HUES64 (cell line): Measurements from ENCODE around the gene ZC3H12A.

Experiments used
- H3K27ac ChIP-seq: 2 replicates; pipeline ENCODE4 v1.7.0; 2013; ENCODE audit warnings: low read depth, low read length, inconsistent platforms
- H3K27me3 ChIP-seq: 2 replicates; pipeline ENCODE4 v1.6.1; 2013; ENCODE audit warnings: mild to moderate bottlenecking, low read length; ENCODE audit not compliant: insufficient read depth
- H3K36me3 ChIP-seq: 2 replicates; pipeline ENCODE4 v1.6.1; 2013; ENCODE audit warnings: mild to moderate bottlenecking, low read length; ENCODE audit not compliant: insufficient read depth
- H3K4me1 ChIP-seq: 2 replicates; pipeline ENCODE4 v1.6.1; 2013; ENCODE audit warnings: mild to moderate bottlenecking, low read length, moderate library complexity; ENCODE audit not compliant: insufficient read depth
- H3K4me3 ChIP-seq: 2 replicates; pipeline ENCODE4 v1.5.1; 2013; ENCODE audit warnings: mild to moderate bottlenecking, low read length, moderate library complexity
- H3K9ac ChIP-seq: 2 replicates; pipeline ENCODE4 v1.6.1; 2013; ENCODE audit warnings: mild to moderate bottlenecking, low read depth, low read length
- H3K9me3 ChIP-seq: 2 replicates; pipeline ENCODE4 v1.6.1; 2013; ENCODE audit warnings: low read depth, low read length; ENCODE audit not compliant: insufficient read depth
- whole genome bisulfite sequencing: fragments of 150-250, 120-280 bp; methylation state at CpG from one replicate; pipeline ENCODE4 v1.1.7; 2013; ENCODE audit warnings: missing lambda C conversion rate; 5-methylcytosine and 5-hydroxymethylcytosine counted together

The ZC3H12A gene

GRCh38 chr1:37479255-37480124 lies 5.1 kb downstream of the ZC3H12A start:
- peak overlapping the region; percentile 54; the same call in 1 of the 2 replicates for H3K9ac ChIP-seq
- H3K4me1 ChIP-seq: peaks cover 32% of the 10 kb centered on the region
- H3K36me3 ChIP-seq: peaks cover 66% of the 10 kb centered on the region
- H3K4me3 ChIP-seq: no peak overlapping the region
- no peaks in the 10 kb centered on the region for H3K27me3 ChIP-seq
- 80% methylated on average over 22 of the region's 22 CpGs for WGBS
- 0 out of 2 replicates have a peak overlapping the region, but pooled peaks have one; percentile 18 for H3K27ac ChIP-seq
- H3K9me3 ChIP-seq: no peaks in the 10 kb centered on the region

- WGBS: 87% methylated on average over 5 of the region's 5 CpGs
- Histone ChIP-seq H3K9ac (no peak overlapping the region), H3K36me3 (peaks cover 66% of the 10 kb centered on the region), H3K9me3 (no peaks in the 10 kb centered on the region), H3K27me3 (no peaks in the 10 kb centered on the region), H3K4me3 (no peak overlapping the region), H3K4me1 (peaks cover 30% of the 10 kb centered on the region), H3K27ac (no peak overlapping the region)
These were observed 5.7 kb downstream of the ZC3H12A start for GRCh38 chr1:37480125-37480466.

- H3K4me1 ChIP-seq: peaks cover 25% of the 10 kb centered on the region
- 92% methylated on average over 10 of the region's 10 CpGs for WGBS
These were observed 6.4 kb downstream of the ZC3H12A start for GRCh38 chr1:37480581-37481288.

GRCh38 chr1:37481289-37482003 lies 7.1 kb downstream of the ZC3H12A start:
- H3K9me3 ChIP-seq: no peaks in the 10 kb centered on the region
- H3K27me3 ChIP-seq: no peaks in the 10 kb centered on the region
- no peak overlapping the region for H3K9ac ChIP-seq
- H3K4me3 ChIP-seq: no peak overlapping the region
- H3K4me1 ChIP-seq: peaks cover 18% of the 10 kb centered on the region
- no peak overlapping the region for H3K27ac ChIP-seq
- H3K36me3 ChIP-seq: peaks cover 57% of the 10 kb centered on the region
- 96% methylated on average over 26 of the region's 26 CpGs for WGBS

More at GRCh38 chr1:37480581-37481288, 6.4 kb downstream of the ZC3H12A start:
- no peak overlapping the region for H3K27ac ChIP-seq
- no peaks in the 10 kb centered on the region for H3K27me3 ChIP-seq
- H3K36me3 ChIP-seq: peaks cover 63% of the 10 kb centered on the region
- H3K9me3 ChIP-seq: no peaks in the 10 kb centered on the region
- H3K4me3 ChIP-seq: no peak overlapping the region
- no peak overlapping the region for H3K9ac ChIP-seq

GRCh38 chr1:37482004-37482785 lies 7.8 kb downstream of the ZC3H12A start:
- Histone ChIP-seq H3K27me3 (no peaks in the 10 kb centered on the region), H3K36me3 (peaks cover 57% of the 10 kb centered on the region), H3K4me1 (peaks cover 11% of the 10 kb centered on the region), H3K9me3 (no peaks in the 10 kb centered on the region), H3K4me3 (no peak overlapping the region), H3K9ac (no peak overlapping the region), H3K27ac (no peak overlapping the region)
- WGBS: 93% methylated on average over 18 of the region's 18 CpGs

- Histone ChIP-seq H3K4me1 (peaks cover 3% of the 10 kb centered on the region), H3K27me3 (no peaks in the 10 kb centered on the region), H3K9ac (no peak overlapping the region), H3K27ac (no peak overlapping the region), H3K4me3 (no peak overlapping the region), H3K9me3 (no peaks in the 10 kb centered on the region), H3K36me3 (peaks cover 55% of the 10 kb centered on the region)
- WGBS: 95% methylated on average over 29 of the region's 29 CpGs
These were observed 8.7 kb downstream of the ZC3H12A start for GRCh38 chr1:37482796-37483744.

GRCh38 chr1:37483785-37484184 lies 9.4 kb downstream of the ZC3H12A start:
- Histone ChIP-seq H3K9me3 (no peaks in the 10 kb centered on the region), H3K36me3 (peaks cover 48% of the 10 kb centered on the region), H3K4me1 (no peaks in the 10 kb centered on the region), H3K27me3 (no peaks in the 10 kb centered on the region), H3K9ac (no peak overlapping the region), H3K4me3 (no peak overlapping the region), H3K27ac (no peak overlapping the region)
- WGBS: 94% methylated on average over 15 of the region's 15 CpGs

GRCh38 chr1:37484325-37485051 lies 10.1 kb downstream of the ZC3H12A start:
- 94% methylated on average over 7 of the region's 7 CpGs for WGBS
- Histone ChIP-seq H3K4me1 (no peaks in the 10 kb centered on the region), H3K9ac (no peak overlapping the region), H3K4me3 (no peak overlapping the region), H3K9me3 (no peaks in the 10 kb centered on the region), H3K27me3 (no peaks in the 10 kb centered on the region), H3K36me3 (peaks cover 43% of the 10 kb centered on the region), H3K27ac (no peak overlapping the region)

- WGBS: 87% methylated on average over 5 of the region's 6 CpGs
These were observed 11.7 kb downstream of the ZC3H12A start for GRCh38 chr1:37485902-37486679.

More at GRCh38 chr1:37485902-37486679, 11.7 kb downstream of the ZC3H12A start:
- no peak overlapping the region for H3K9ac ChIP-seq
- H3K4me1 ChIP-seq: no peaks in the 10 kb centered on the region
- no peaks in the 10 kb centered on the region for H3K27me3 ChIP-seq
- H3K36me3 ChIP-seq: peaks cover 41% of the 10 kb centered on the region
- H3K4me3 ChIP-seq: no peak overlapping the region
- H3K27ac ChIP-seq: 0 out of 2 replicates have a peak overlapping the region, but pooled peaks have one; percentile 30
- H3K9me3 ChIP-seq: no peaks in the 10 kb centered on the region
